Loucy (cell line): Measurements from ENCODE around the gene MLEC.

ENCODE experiments used
- H2AFZ ChIP-seq: fragments of 200-600 bp; sonication (generic); 2 replicates; pipeline ENCODE4 v1.6.0; 2016; ENCODE audit warnings: antibody characterized with exemption, mild to moderate bottlenecking, low read length, moderate library complexity
- H3F3A ChIP-seq: fragments of 200-600 bp; 2 replicates; pipeline ENCODE4 v1.6.0; 2016; ENCODE audit warnings: antibody characterized with exemption, low read depth, mild to moderate bottlenecking
- H3K27me3 ChIP-seq: fragments of 200-600 bp; sonication (generic); 2 replicates; pipeline ENCODE4 v1.6.1; 2014; ENCODE audit warnings: low read length, mild to moderate bottlenecking; ENCODE audit not compliant: insufficient read depth, poor library complexity, severe bottlenecking
- H3K36me3 ChIP-seq: fragments of 200-600 bp; sonication (generic); 2 replicates; pipeline ENCODE4 v1.6.1; 2016; ENCODE audit warnings: low read length; ENCODE audit not compliant: insufficient read depth
- H3K4me1 ChIP-seq: fragments of 200-600 bp; sonication (generic); 2 replicates; pipeline ENCODE4 v1.5.1; 2014; ENCODE audit warnings: low read length, mild to moderate bottlenecking; ENCODE audit not compliant: insufficient read depth, poor library complexity, severe bottlenecking
- H3K4me2 ChIP-seq: fragments of 200-600 bp; sonication (generic); 2 replicates; pipeline ENCODE4 v1.6.0; 2014; ENCODE audit warnings: antibody characterized with exemption, low read length, low read depth, mild to moderate bottlenecking; ENCODE audit not compliant: poor library complexity, severe bottlenecking
- H3K4me3 ChIP-seq: fragments of 200-600 bp; sonication (generic); 2 replicates; pipeline ENCODE4 v1.5.1; 2014; ENCODE audit warnings: low read length, mild to moderate bottlenecking, mixed read lengths; ENCODE audit not compliant: poor library complexity, severe bottlenecking
- H3K79me2 ChIP-seq: fragments of 200-600 bp; sonication (generic); 2 replicates; pipeline ENCODE4 v1.6.1; 2014; ENCODE audit warnings: low read length; ENCODE audit not compliant: insufficient read depth
- H3K9ac ChIP-seq: fragments of 200-600 bp; sonication (generic); 2 replicates; pipeline ENCODE4 v1.6.0; 2014; ENCODE audit warnings: mild to moderate bottlenecking, low read depth, low read length, moderate library complexity; ENCODE audit not compliant: poor library complexity, severe bottlenecking
- H3K9me2 ChIP-seq: fragments of 200-600 bp; sonication (generic); replicated peaks from 2 replicates; pipeline ENCODE4 v1.6.1; 2016; ENCODE audit warnings: low read depth, low read length, mixed read lengths
- H3K9me3 ChIP-seq: fragments of 200-600 bp; sonication (generic); 2 replicates; pipeline ENCODE4 v1.6.1; 2014; ENCODE audit warnings: mild to moderate bottlenecking, antibody characterized with exemption, low read length, low read depth; ENCODE audit not compliant: insufficient read depth
- H4K20me1 ChIP-seq: fragments of 200-600 bp; sonication (generic); 2 replicates; pipeline ENCODE4 v1.6.0; 2014; ENCODE audit warnings: antibody characterized with exemption, low read length, mild to moderate bottlenecking; ENCODE audit not compliant: insufficient read depth, poor library complexity, severe bottlenecking
- EZH2phosphoT487 ChIP-seq: fragments of 200-600 bp; IDR thresholded peaks from 2 replicates; pipeline ENCODE4 v1.6.1; 2018; ENCODE audit warnings: antibody characterized with exemption, mild to moderate bottlenecking, moderate library complexity, borderline replicate concordance
- TF ChIP-seq, protein P1 (sequence below): fragments of 200-600 bp; sonication (generic); conservative IDR thresholded peaks from 2 replicates; pipeline ENCODE4 v1.5.1; 2014; ENCODE audit warnings: mild to moderate bottlenecking, antibody characterized with exemption, low read length

The MLEC gene

DNA sequence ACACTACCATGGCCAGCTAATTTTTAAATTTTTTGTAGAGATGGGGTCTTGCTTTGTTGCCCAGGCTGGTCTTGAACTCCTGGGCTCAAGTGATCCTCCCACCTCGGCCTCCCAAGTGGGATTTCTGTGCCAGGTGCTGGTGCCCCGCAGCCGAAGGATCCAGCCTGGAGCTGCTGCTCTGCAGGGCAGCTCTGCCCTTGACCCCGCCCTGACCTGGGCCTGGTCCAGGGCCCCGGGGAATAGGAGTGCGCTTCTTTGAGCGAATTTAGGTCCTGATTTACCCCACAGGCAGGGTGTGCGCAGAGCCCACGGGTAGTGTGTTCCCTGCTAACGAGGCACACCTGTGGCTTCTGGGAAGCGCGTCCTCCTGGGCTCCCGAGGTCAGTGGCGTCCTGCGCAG, 53.9 kb downstream of the MLEC start:
- Histone ChIP-seq H3K4me3 (no peak overlapping the region), H3K27me3 (no peaks in the 10 kb centered on the region), H3K4me1 (no peaks in the 10 kb centered on the region), H3K79me2 (no peaks in the 10 kb centered on the region), H3F3A (no peaks in the 10 kb centered on the region), H3K4me2 (no peak overlapping the region), H3K9ac (no peak overlapping the region), H3K9me3 (no peaks in the 10 kb centered on the region), H3K36me3 (no peaks in the 10 kb centered on the region), H2AFZ (no peak overlapping the region), H4K20me1 (no peaks in the 10 kb centered on the region), H3K9me2 (no peaks in the 10 kb centered on the region)
- TF ChIP-seq EZH2phosphoT487, result no peak
- TF ChIP-seq, protein P1, sequence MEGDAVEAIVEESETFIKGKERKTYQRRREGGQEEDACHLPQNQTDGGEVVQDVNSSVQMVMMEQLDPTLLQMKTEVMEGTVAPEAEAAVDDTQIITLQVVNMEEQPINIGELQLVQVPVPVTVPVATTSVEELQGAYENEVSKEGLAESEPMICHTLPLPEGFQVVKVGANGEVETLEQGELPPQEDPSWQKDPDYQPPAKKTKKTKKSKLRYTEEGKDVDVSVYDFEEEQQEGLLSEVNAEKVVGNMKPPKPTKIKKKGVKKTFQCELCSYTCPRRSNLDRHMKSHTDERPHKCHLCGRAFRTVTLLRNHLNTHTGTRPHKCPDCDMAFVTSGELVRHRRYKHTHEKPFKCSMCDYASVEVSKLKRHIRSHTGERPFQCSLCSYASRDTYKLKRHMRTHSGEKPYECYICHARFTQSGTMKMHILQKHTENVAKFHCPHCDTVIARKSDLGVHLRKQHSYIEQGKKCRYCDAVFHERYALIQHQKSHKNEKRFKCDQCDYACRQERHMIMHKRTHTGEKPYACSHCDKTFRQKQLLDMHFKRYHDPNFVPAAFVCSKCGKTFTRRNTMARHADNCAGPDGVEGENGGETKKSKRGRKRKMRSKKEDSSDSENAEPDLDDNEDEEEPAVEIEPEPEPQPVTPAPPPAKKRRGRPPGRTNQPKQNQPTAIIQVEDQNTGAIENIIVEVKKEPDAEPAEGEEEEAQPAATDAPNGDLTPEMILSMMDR, result no peak

DNA sequence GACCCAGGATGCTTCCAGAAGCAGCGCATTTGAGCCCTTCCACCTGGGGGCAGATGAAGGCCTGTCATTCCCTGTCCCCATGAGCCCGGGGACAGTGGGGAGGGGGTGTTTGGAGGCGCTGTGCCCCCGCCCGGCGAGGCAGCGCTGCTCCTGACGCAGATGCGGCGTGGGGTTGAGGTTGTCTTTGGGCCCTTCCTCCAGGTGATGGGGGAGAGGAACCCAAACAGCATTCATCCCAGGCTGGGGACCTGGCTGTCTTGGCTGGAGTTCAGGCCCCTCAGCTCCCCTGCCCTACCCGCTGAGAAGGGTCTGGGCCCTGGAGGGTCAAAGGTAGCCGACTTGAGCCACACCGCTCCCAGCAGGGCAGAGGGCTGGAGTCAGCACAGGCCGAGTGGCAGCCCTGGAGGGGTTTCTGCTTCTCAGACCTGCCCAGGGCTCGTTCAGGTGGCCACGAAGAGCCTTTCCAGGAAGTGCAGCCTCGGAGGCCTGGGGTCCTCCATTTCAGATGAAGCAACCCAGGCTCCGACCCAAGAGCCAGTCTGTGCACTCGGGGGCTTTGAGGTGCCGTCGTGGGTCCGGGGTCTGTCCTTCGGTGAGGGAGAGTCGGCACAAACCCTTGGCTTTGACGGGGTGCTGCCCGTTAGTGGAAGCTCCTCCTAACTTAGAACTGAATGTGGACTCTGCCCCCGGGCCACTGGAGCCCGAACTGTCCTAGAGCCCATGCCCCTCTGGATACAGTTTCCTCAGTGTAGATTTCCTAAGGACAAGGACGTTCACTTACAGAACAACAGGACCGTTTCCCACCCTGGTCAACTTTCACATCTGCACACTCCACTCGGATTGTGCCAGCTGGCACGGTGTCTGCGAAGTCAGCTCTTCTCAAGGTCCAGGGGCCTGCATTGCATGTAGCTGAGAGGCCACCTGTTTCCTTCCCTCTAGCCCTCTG, 54.8 kb downstream of the MLEC start:
- H3K9me2 ChIP-seq, result no peaks in the 10 kb centered on the region
- H3K4me3 ChIP-seq, result no peak overlapping the region
- H3K9ac ChIP-seq, result no peak overlapping the region
- no peaks in the 10 kb centered on the region for H3K9me3 ChIP-seq
- no peaks in the 10 kb centered on the region for H4K20me1 ChIP-seq
- H3K79me2 ChIP-seq, result no peaks in the 10 kb centered on the region
- no peak overlapping the region for H3K4me2 ChIP-seq
- no peaks in the 10 kb centered on the region for H3K36me3 ChIP-seq
- H3F3A ChIP-seq, result no peaks in the 10 kb centered on the region
- TF ChIP-seq EZH2phosphoT487, result no peak
- TF ChIP-seq, protein P1, result no peak
- H3K4me1 ChIP-seq, result no peaks in the 10 kb centered on the region
- no peak overlapping the region for H2AFZ ChIP-seq
- H3K27me3 ChIP-seq, result no peaks in the 10 kb centered on the region

DNA sequence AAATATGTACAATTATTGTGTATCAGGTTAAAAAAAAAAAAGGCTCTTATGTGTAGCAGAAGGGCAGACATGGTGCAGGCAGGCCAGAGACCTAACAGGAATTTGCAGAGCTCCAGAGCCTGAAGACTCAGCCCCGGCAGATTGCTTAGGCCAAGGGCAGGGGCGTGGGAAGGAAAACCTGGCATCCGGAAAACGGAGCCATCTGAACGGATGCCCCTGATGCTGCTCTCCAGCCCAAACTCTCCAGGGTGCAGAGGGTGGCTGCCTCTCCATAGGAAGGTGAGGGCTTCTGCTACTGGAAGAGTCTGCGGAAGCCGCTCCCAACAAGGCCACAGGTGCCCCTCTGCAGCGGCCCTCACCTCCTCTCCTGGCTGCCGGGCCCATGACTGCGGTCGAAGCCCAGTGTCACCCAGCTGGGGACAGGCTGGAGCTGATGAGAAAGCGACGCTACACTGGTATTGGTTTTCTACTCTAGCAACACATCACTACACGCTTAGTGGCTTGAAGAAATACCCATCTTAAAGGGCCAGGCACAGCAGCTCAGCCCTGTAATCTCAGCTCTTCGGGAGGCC, 58.1 kb downstream of the MLEC start:
- Histone ChIP-seq H3F3A (no peaks in the 10 kb centered on the region), H3K36me3 (no peaks in the 10 kb centered on the region), H3K4me3 (no peak overlapping the region), H3K9ac (no peak overlapping the region), H3K4me1 (no peaks in the 10 kb centered on the region), H3K27me3 (no peaks in the 10 kb centered on the region), H3K4me2 (no peak overlapping the region), H3K79me2 (no peaks in the 10 kb centered on the region), H3K9me2 (no peaks in the 10 kb centered on the region), H4K20me1 (no peaks in the 10 kb centered on the region), H2AFZ (no peak overlapping the region), H3K9me3 (no peaks in the 10 kb centered on the region)
- TF ChIP-seq EZH2phosphoT487, result no peak
- TF ChIP-seq, protein P1, result no peak
